Measurements from ENCODE around the gene TIMM22. TPM values are rescaled to one million over a fixed set of nuclear protein-coding genes. Genes with fewer than 3 reads are reported as not detected.

TIMM22 gene
- total and polyA plus RNA-seq, 2 of the 13 experiments (the other 11 are each of a cell fraction or from before 2014, with no cell fraction given), result 6.2 to 15.5 TPM

- TF ChIP-seq HNF1B (CRISPR knock-in tag; IDR thresholded peaks at IDR 0.05) (no peak; the same call in 1 of the 2 replicates), GPBP1L1 (CRISPR knock-in tag; IDR thresholded peaks at IDR 0.05) (no peak), IRF2 (CRISPR knock-in tag; IDR thresholded peaks at IDR 0.05) (no peak), ATF4 (CRISPR knock-in tag; IDR thresholded peaks at IDR 0.05) (peak in 1 of 2 experiments; percentile 45; a peak in 1 of 4 replicates), GMEB1 (CRISPR knock-in tag; IDR thresholded peaks at IDR 0.05; ENCODE audit: borderline replicate concordance) (no peak), ZNF512 (CRISPR knock-in tag; IDR thresholded peaks at IDR 0.05) (no peak), FOXJ3 (CRISPR knock-in tag; IDR thresholded peaks at IDR 0.05; ENCODE audit: borderline replicate concordance) (no peak), HNRNPK (IDR thresholded peaks at IDR 0.05; ENCODE audit: low read depth, low read length, poor library complexity, severe bottlenecking) (peak; percentile 56), ATF1 (CRISPR knock-in tag; IDR thresholded peaks at IDR 0.05) (no peak), ZMAT5 (CRISPR knock-in tag; IDR thresholded peaks at IDR 0.05; ENCODE audit: borderline replicate concordance, low read depth) (no peak), PCBP1 (IDR thresholded peaks at IDR 0.05; ENCODE audit: borderline replicate concordance, low read depth, low read length) (0 out of 2 replicates have a peak, but pooled peaks have one; percentile 47), RBFOX2 (IDR thresholded peaks at IDR 0.05; ENCODE audit: low read depth, low read length) (peak; percentile 38; the same call in 1 of the 2 replicates), SKI (IDR thresholded peaks at IDR 0.05; ENCODE audit: partially characterized antibody) (peak; percentile 30), TOE1 (CRISPR knock-in tag; IDR thresholded peaks at IDR 0.05) (no peak), NFRKB (IDR thresholded peaks at IDR 0.05) (no peak), HIVEP1 (CRISPR knock-in tag; IDR thresholded peaks at IDR 0.05) (no peak)
These were observed 18.5 kb upstream of the TIMM22 start (continued) for GRCh38 chr17:978103-979093.
